ENCODE results near the gene NME9. TPM values are rescaled to one million over a fixed set of nuclear protein-coding genes. Genes with fewer than 3 reads are reported as not detected.

Gene NME9
- total RNA-seq, 1 donor from 2014 or later, result 2.4 TPM

GRCh38 chr3:138326866-138327595 is 2.6 kb downstream of the NME9 start:
- Mint-ChIP-seq H3K9me3 (ENCODE audit: low read depth) (no peaks in the 10 kb centered on the region), H3K27ac (no peak overlapping the region), H3K27me3 (peaks cover 7% of the 10 kb centered on the region), H3K4me3 (ENCODE audit: low read depth) (no peak overlapping the region), H3K36me3 (ENCODE audit: insufficient read depth) (no peaks in the 10 kb centered on the region), H3K4me1 (ENCODE audit: low read depth) (peaks cover 5% of the 10 kb centered on the region)
- TF ChIP-seq CTCF (IDR thresholded peaks at IDR 0.05; ENCODE audit: unreplicated experiment), result no peak
- no peak for DNase-seq (ENCODE audit: low spot score, unreplicated experiment)

- Mint-ChIP-seq H3K4me3 (ENCODE audit: low read depth) (no peak overlapping the region), H3K27ac (no peak overlapping the region), H3K4me1 (ENCODE audit: low read depth) (peaks cover 8% of the 10 kb centered on the region), H3K9me3 (ENCODE audit: low read depth) (no peaks in the 10 kb centered on the region), H3K36me3 (ENCODE audit: insufficient read depth) (no peaks in the 10 kb centered on the region), H3K27me3 (peaks cover 12% of the 10 kb centered on the region)
- no peak for TF ChIP-seq CTCF (IDR thresholded peaks at IDR 0.05; ENCODE audit: unreplicated experiment)
- no peak for DNase-seq (ENCODE audit: low spot score, unreplicated experiment)
These were observed 3.7 kb downstream of the NME9 start for GRCh38 chr3:138325990-138326389.

- Mint-ChIP-seq H3K4me1 (ENCODE audit: low read depth) (peaks cover 8% of the 10 kb centered on the region), H3K36me3 (ENCODE audit: insufficient read depth) (no peaks in the 10 kb centered on the region), H3K4me3 (ENCODE audit: low read depth) (no peak overlapping the region), H3K27ac (no peak overlapping the region), H3K27me3 (peaks cover 12% of the 10 kb centered on the region), H3K9me3 (ENCODE audit: low read depth) (no peaks in the 10 kb centered on the region)
- no peak for TF ChIP-seq CTCF (IDR thresholded peaks at IDR 0.05; ENCODE audit: unreplicated experiment)
- DNase-seq (ENCODE audit: low spot score, unreplicated experiment), result no peak
These were observed 5.7 kb downstream of the NME9 start for GRCh38 chr3:138323971-138324370.

- Mint-ChIP-seq H3K4me3 (ENCODE audit: low read depth) (no peak overlapping the region), H3K4me1 (ENCODE audit: low read depth) (peaks cover 5% of the 10 kb centered on the region), H3K27me3 (peaks cover 8% of the 10 kb centered on the region), H3K9me3 (ENCODE audit: low read depth) (no peaks in the 10 kb centered on the region), H3K36me3 (ENCODE audit: insufficient read depth) (no peaks in the 10 kb centered on the region), H3K27ac (no peak overlapping the region)
- DNase-seq (ENCODE audit: low spot score, unreplicated experiment), result no peak
- TF ChIP-seq CTCF (IDR thresholded peaks at IDR 0.05; ENCODE audit: unreplicated experiment), result no peak
These were observed 12.0 kb downstream of the NME9 start for GRCh38 chr3:138317687-138318086.

GRCh38 chr3:138314751-138315150 is 14.9 kb downstream of the NME9 start:
- DNase-seq (ENCODE audit: low spot score, unreplicated experiment), result no peak
- Mint-ChIP-seq H3K4me1 (ENCODE audit: low read depth) (no peaks in the 10 kb centered on the region), H3K27ac (no peak overlapping the region), H3K9me3 (ENCODE audit: low read depth) (peaks cover 20% of the 10 kb centered on the region), H3K27me3 (peaks cover 5% of the 10 kb centered on the region), H3K36me3 (ENCODE audit: insufficient read depth) (peaks cover 3% of the 10 kb centered on the region), H3K4me3 (ENCODE audit: low read depth) (no peak overlapping the region)
- TF ChIP-seq CTCF (IDR thresholded peaks at IDR 0.05; ENCODE audit: unreplicated experiment), result no peak

Data from progenitor cell of endocrine pancreas (in vitro differentiated cells).